Breast epithelium (tissue), 3 donors: ENCODE data around the gene PAM16.

Experiments used
- POLR2A ChIP-seq: fragments of 450-650 bp; IDR thresholded peaks from one replicate; pipeline ENCODE4 v1.6.1; 2016; ENCODE audit warnings: antibody characterized with exemption, mild to moderate bottlenecking, moderate library complexity
- POLR2AphosphoS5 ChIP-seq, 3 donors: sonication (generic); formaldehyde crosslinking; IDR thresholded peaks; one replicate each; pipeline ENCODE4 v1.6.1; 2017; ENCODE audit warnings: antibody characterized with exemption in 3 of 3
- TF ChIP-seq, protein P1 (sequence below), 3 donors: fragments of 450-650 bp; IDR thresholded peaks; one replicate each; pipeline ENCODE4 v1.5.1; 2016 to 2017; ENCODE audit warnings: antibody characterized with exemption in 3 of 3, mild to moderate bottlenecking in 3 of 3, moderate library complexity in 3 of 3

DNA sequence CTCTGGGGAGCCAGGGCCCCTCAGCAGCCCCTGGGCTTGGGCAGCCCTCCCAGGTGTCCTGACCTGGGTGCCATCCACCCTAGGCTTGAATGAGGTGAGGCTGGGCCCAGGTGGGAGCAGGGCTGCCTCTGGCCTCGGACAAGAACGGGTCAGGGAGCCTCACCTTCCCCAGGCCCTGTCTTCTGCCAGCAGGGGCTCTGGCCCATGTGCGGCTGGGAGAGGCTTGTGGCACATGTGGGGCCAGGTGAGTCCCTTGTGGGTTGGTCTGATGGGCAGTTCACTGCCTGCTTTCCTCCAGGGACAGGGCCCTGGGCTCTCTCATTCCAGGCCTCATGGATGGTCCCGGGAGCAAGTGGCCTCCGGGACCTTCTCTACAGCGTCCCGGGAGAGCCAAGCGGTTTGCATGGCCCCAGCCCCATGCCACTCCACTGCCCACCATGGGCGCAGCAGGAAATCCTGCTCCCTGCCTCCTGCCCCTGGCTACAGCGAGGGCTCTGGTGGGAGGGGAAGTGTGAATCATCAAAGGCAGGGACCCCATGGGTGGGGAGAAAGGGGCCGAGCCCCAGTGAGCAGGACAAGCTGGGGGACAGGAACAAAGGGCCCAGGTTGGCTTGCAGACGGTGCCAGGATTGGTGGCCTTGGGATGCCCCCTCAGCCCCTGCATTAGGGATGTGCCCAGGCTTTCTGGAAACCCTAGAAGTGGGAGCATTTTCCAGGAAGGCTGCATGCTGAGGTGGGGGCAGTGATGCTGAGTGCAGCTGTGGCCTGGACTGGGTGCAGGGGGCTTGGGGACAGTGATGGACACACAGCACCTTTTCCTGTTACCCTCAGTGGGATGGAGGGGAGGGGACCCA is 32.7 kb upstream of the PAM16 start:
- TF ChIP-seq POLR2AphosphoS5 (IDR thresholded peaks at IDR 0.05) (no peak), POLR2A (no peak)
- TF ChIP-seq, protein P1, sequence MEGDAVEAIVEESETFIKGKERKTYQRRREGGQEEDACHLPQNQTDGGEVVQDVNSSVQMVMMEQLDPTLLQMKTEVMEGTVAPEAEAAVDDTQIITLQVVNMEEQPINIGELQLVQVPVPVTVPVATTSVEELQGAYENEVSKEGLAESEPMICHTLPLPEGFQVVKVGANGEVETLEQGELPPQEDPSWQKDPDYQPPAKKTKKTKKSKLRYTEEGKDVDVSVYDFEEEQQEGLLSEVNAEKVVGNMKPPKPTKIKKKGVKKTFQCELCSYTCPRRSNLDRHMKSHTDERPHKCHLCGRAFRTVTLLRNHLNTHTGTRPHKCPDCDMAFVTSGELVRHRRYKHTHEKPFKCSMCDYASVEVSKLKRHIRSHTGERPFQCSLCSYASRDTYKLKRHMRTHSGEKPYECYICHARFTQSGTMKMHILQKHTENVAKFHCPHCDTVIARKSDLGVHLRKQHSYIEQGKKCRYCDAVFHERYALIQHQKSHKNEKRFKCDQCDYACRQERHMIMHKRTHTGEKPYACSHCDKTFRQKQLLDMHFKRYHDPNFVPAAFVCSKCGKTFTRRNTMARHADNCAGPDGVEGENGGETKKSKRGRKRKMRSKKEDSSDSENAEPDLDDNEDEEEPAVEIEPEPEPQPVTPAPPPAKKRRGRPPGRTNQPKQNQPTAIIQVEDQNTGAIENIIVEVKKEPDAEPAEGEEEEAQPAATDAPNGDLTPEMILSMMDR (IDR thresholded peaks at IDR 0.05) = no peak
